ENCODE data around the gene BCL6. TPM values are rescaled to one million over a fixed set of nuclear protein-coding genes. Genes with fewer than 3 reads are reported as not detected.

Gene BCL6
- total RNA-seq, 1 experiment from 2014 or later: 16.4 TPM

GRCh38 chr3:187719628-187720336 lies 25.5 kb downstream of the BCL6 start:
- peaks cover 56% of the 10 kb centered on the region for H3K36me3 Mint-ChIP-seq (ENCODE audit: insufficient read depth, unreplicated experiment)
- no peaks in the 10 kb centered on the region for H3K9me3 Mint-ChIP-seq (ENCODE audit: unreplicated experiment)
- ChIA-PET CTCF (interaction anchor here (0.7 to 9.0 kb wide), 5 partner anchors 10 to 607 kb away, joined by 3 to 92 read pairs (median 5); no protein-coding TSS in a partner anchor), POLR2A (interaction anchor here (0.8 to 1.6 kb wide), 4 partner anchors 11 to 17 kb away, joined by 3 to 6 read pairs (median 4); partner anchors contain the start of gene RTP2)
- H3K27me3 Mint-ChIP-seq (ENCODE audit: insufficient read depth, unreplicated experiment): no peaks in the 10 kb centered on the region
- H3K27ac Mint-ChIP-seq (ENCODE audit: low read depth, unreplicated experiment): no peak overlapping the region
- no peak for TF ChIP-seq CTCF (IDR thresholded peaks at IDR 0.05; ENCODE audit: unreplicated experiment)
- BruUV-seq (replicated peaks): no TSS peak
- intact Hi-C loops (cut with micrococcal nuclease): no loop called here
- no peak overlapping the region for H3K4me3 Mint-ChIP-seq (ENCODE audit: unreplicated experiment)
- H3K4me1 Mint-ChIP-seq (ENCODE audit: insufficient read depth, unreplicated experiment): no peaks in the 10 kb centered on the region
- no peak for DNase-seq (ENCODE audit: unreplicated experiment)

DNA sequence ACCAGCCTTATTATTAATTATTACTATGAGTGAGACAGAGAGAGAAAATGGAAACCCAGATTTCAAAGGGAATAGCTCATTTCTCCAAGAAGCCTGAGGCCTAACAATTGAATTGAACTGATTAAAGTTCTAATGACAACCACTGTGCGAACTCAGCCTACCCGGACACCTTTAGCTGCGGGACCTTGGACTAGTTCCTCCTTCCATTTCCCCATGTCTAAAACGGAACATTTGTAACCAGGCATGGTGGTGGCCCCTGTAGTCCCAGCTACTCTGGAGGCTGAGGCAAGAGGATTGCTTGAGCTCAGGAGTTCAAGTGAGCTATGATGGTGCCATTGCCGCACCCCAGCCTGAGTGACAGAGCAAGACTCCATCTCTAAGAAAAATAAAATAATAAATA lies 26.5 kb downstream of the BCL6 start:
- no TSS peak for BruUV-seq (replicated peaks)
- no peak for DNase-seq (ENCODE audit: unreplicated experiment)
- Mint-ChIP-seq H3K27ac (ENCODE audit: low read depth, unreplicated experiment) (no peak overlapping the region), H3K9me3 (ENCODE audit: unreplicated experiment) (no peaks in the 10 kb centered on the region), H3K36me3 (ENCODE audit: insufficient read depth, unreplicated experiment) (peaks cover 47% of the 10 kb centered on the region), H3K4me3 (ENCODE audit: unreplicated experiment) (no peak overlapping the region), H3K27me3 (ENCODE audit: insufficient read depth, unreplicated experiment) (no peaks in the 10 kb centered on the region), H3K4me1 (ENCODE audit: insufficient read depth, unreplicated experiment) (peaks cover 6% of the 10 kb centered on the region)
- no peak for TF ChIP-seq CTCF (IDR thresholded peaks at IDR 0.05; ENCODE audit: unreplicated experiment)
- intact Hi-C loops (cut with micrococcal nuclease): no loop called here
- ChIA-PET CTCF (interaction anchor here (0.5 to 9.0 kb wide), 9 partner anchors 22 to 870 kb away, joined by 3 to 92 read pairs (median 3); no protein-coding TSS in a partner anchor), POLR2A (interaction anchor here (0.6 to 1.3 kb wide), 3 partner anchors 15 to 554 kb away, joined by 4 to 6 read pairs (median 4); partner anchors contain the start of gene RTP2)

DNA sequence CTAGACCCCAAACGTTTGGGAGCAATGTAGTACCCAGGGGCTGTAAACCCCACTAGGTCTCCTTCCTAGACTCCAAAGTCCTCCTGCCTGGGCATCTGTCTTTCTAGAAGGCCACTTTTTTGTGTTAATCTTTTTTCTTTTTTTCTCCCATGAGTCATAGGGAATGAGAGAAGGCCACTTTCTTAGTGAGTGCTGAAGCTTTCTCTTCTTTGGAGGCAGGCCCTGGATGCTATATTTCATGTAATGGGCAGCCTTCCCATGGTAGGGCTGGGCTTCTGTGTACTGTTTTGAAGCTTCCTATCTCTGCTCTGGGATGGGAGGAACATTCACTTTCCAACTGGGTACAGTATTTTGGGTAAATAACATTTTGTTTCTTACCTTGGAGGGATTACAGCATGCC lies 27.7 kb downstream of the BCL6 start:
- peaks cover 6% of the 10 kb centered on the region for H3K4me1 Mint-ChIP-seq (ENCODE audit: insufficient read depth, unreplicated experiment)
- DNase-seq (ENCODE audit: unreplicated experiment): no peak
- CTCF ChIA-PET: interaction anchor here (1.1 to 9.0 kb wide), 4 partner anchors 10 to 1239 kb away, joined by 3 to 92 read pairs (median 28); no protein-coding TSS in a partner anchor
- POLR2A ChIA-PET: interaction anchor here (1.1 kb wide), 1 partner anchor 498 kb away, joined by 3 read pairs; no protein-coding TSS in a partner anchor
- H3K4me3 Mint-ChIP-seq (ENCODE audit: unreplicated experiment): no peak overlapping the region
- BruUV-seq (replicated peaks): no TSS peak
- H3K27me3 Mint-ChIP-seq (ENCODE audit: insufficient read depth, unreplicated experiment): no peaks in the 10 kb centered on the region
- H3K9me3 Mint-ChIP-seq (ENCODE audit: unreplicated experiment): no peaks in the 10 kb centered on the region
- intact Hi-C loops (cut with micrococcal nuclease): no loop called here
- H3K27ac Mint-ChIP-seq (ENCODE audit: low read depth, unreplicated experiment): no peak overlapping the region
- TF ChIP-seq CTCF (IDR thresholded peaks at IDR 0.05; ENCODE audit: unreplicated experiment): no peak
- H3K36me3 Mint-ChIP-seq (ENCODE audit: insufficient read depth, unreplicated experiment): peaks cover 34% of the 10 kb centered on the region

DNA sequence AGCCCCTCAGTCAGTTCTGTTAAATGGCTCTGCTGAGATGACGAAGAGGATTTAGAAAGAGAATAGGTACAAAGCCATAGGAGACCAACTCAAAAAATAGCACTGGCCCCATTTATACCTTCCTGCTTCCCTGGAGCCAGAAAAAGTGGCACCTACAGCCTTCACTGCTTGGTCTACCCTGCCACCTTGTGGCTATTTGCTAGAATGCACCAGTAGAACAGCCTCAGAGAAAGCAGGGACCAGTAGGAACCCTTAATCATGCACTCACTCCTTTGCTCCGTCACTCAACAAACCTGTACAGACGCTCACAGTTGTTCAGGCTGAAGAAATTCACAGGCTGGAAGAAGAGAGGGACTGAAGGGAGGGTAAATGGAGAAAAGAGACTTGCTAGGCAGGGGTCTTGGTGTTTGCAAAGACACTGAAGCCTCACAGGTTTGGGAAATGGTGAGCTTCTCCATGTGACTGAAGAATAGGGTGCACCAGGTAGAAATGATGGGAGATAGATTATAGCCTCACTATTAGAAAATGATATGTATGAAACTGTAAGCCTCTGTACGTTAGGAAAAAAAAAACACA lies 30.8 kb downstream of the BCL6 start:
- Mint-ChIP-seq H3K27ac (ENCODE audit: low read depth, unreplicated experiment) (no peak overlapping the region), H3K4me3 (ENCODE audit: unreplicated experiment) (no peak overlapping the region), H3K4me1 (ENCODE audit: insufficient read depth, unreplicated experiment) (peaks cover 6% of the 10 kb centered on the region), H3K9me3 (ENCODE audit: unreplicated experiment) (no peaks in the 10 kb centered on the region), H3K27me3 (ENCODE audit: insufficient read depth, unreplicated experiment) (no peaks in the 10 kb centered on the region), H3K36me3 (ENCODE audit: insufficient read depth, unreplicated experiment) (peaks cover 6% of the 10 kb centered on the region)
- intact Hi-C loops (cut with micrococcal nuclease): loop anchor here (1.0 to 5.0 kb wide), 5 partner anchors 30 to 1457 kb away; no protein-coding TSS in a partner anchor
- DNase-seq (ENCODE audit: unreplicated experiment): peak; percentile 84
- peak; percentile 89 for TF ChIP-seq CTCF (IDR thresholded peaks at IDR 0.05; ENCODE audit: unreplicated experiment)
- POLR2A ChIA-PET: no interaction called here
- BruUV-seq (replicated peaks): no TSS peak
- CTCF ChIA-PET: interaction anchor here (0.6 to 9.0 kb wide), 28 partner anchors 8 to 1275 kb away, joined by 3 to 92 read pairs (median 4); partner anchors contain the start of gene RTP2
